NCI-H2196 treated with DMSO at 0.1 percent for 48 hours (cell line): ENCODE measurements around the gene PHF14.

ENCODE experiments used
- DNase-seq: peaks from one replicate; lab custom pipeline; 2025; ENCODE audit not compliant: unreplicated experiment; lab: John Stamatoyannopoulos, UW

PHF14 gene

GRCh38 chr7:11196143-11196542 is 222.5 kb downstream of the PHF14 start:
- DNase-seq = no peak

DNA sequence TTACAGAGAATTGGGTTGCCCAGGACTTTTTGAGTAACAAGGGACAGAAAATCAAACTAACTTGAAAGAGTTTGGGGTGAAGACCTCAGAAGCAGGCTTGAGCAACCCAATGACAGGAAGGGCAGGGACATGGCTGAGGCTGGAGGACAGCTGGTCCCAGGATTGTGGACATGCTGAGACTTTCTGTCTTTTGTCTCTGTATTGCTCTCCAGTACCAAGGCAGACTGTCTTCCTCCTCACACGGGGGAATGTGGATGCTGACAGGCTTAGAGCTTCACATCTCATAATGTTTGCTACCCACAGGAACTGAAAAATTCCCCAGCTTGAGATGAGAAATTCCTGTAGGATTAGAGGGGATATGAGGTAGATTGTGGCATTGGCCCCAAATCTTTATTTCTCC is 229.6 kb downstream of the PHF14 start:
- DNase-seq = no peak

GRCh38 chr7:11203683-11204082 is 230.0 kb downstream of the PHF14 start:
- DNase-seq = no peak

- DNase-seq = no peak
These were observed 232.7 kb downstream of the PHF14 start for GRCh38 chr7:11206177-11206899.

DNA sequence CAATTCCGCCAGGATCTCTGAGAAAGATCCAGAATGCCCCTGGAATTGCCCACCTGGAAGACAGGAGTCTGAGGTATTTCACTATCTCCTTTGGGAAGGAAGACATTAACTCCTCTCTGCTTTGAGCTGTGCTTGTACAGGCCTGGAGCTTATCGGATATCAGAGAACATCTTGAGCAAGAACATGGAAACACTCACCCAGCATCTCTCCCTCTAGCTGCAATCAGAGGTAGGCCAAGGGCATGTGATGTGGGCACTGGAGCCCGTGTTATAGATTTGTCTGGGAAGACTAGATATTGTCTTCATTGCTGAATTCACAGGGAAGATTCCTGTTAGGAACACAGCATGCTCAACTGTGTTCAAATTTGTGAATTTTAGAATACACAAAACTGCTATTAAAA is 233.9 kb downstream of the PHF14 start:
- DNase-seq = no peak

DNA sequence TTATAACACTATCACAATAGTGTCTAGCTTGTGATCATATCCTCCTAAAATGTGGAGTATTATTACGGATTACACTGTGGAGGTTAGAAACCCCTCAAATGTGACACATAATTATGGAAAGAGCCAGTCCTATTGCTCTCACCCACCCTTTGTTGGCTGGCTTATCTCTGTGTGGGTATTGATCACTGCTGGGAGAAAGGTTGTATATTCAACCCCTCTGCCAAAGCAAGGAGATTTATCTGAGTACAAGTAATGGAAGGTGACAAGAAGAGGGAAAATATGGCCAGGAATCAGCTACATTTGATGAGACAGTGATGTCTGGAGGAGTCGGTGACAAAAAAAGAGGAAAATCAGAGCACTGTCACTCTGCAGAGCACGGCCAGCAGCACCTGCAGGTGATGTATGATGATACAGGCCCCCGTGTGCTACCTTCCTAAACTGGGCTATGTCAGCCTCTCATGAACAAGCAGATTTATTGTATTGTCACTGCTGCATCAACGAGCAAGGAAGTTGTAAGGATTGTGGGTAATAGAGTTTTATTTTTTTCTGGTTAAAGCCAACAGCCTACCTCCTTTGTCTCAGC is 235.3 kb downstream of the PHF14 start:
- DNase-seq = no peak

GRCh38 chr7:11210374-11210773 is 236.7 kb downstream of the PHF14 start:
- no peak for DNase-seq

- peak; percentile 61 for DNase-seq
These were observed 238.5 kb downstream of the PHF14 start for GRCh38 chr7:11212080-11212711.

GRCh38 chr7:11212816-11213215 is 239.1 kb downstream of the PHF14 start:
- peak; percentile 13 for DNase-seq

GRCh38 chr7:11213266-11213665 is 239.6 kb downstream of the PHF14 start:
- DNase-seq = no peak

DNA sequence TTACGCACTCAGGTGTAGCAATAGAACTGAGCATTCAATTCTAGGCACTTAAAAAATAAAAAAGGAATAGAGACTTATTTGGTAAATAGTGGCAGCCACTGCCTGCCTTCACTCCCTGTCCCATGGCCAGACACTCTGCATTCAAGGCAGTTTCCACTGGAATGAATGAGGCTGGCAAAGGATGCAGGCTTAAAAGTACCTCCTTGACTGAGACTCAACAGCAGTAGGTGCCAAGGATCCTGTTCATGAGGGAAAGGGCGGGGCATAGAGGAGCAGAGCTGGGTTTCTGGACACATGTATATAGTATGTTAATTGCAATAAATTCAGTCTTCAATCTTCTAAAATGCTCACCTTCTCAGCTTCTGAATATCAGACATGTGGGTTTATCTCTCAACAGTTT is 242.6 kb downstream of the PHF14 start:
- no peak for DNase-seq

- DNase-seq = no peak
These were observed 244.3 kb downstream of the PHF14 start for GRCh38 chr7:11217848-11218565.
